H1 (cell line): Measurements from ENCODE around the gene GPR139. TPM values are rescaled to one million over a fixed set of nuclear protein-coding genes. Genes with fewer than 3 reads are reported as not detected.

ENCODE experiments used
- CTCF ChIA-PET: fragments of 300-600 bp; sonication (Branson Sonifier 250); formaldehyde crosslinking; loops from one replicate; lab custom pipeline; 2021; ENCODE audit not compliant: partially characterized antibody; lab: Charles Lee
- POLR2A ChIA-PET: fragments of 300-600 bp; sonication (Branson Sonifier 250); formaldehyde crosslinking; loops from one replicate; lab custom pipeline; 2021; ENCODE audit warnings: inconsistent platforms; ENCODE audit not compliant: partially characterized antibody; lab: Charles Lee
- DNase-seq, 2 experiments: peaks; one replicate each; pipeline versions ENCODE4 v3.0.0 to v3.0.0-alpha.2; 2010 to 2022; ENCODE audit warnings: low spot score in 2 of 2, low read depth in 1 of 2, mixed read lengths in 1 of 2
- FAIRE-seq: peaks from 2 replicates; lab custom pipeline; 2011; peaks lifted over from hg19 to GRCh38; lab: Jason Lieb, UNC
- H2AFZ ChIP-seq: 2 replicates; pipeline ENCODE4 v1.8.1; 2012; ENCODE audit warnings: low read length, inconsistent platforms
- H2AK5ac ChIP-seq: 2 replicates; pipeline ENCODE4 v1.6.1; 2013; ENCODE audit warnings: low read depth, low read length
- H2BK120ac ChIP-seq: replicated peaks from 2 replicates; pipeline ENCODE3; 2013; ENCODE audit warnings: low read depth, low read length, inconsistent platforms
- H2BK12ac ChIP-seq: 2 replicates; pipeline ENCODE4 v1.6.1; 2013; ENCODE audit warnings: low read depth, low read length
- H2BK15ac ChIP-seq: 2 replicates; pipeline ENCODE4 v1.6.1; 2013; ENCODE audit warnings: low read length
- H2BK20ac ChIP-seq: 2 replicates; pipeline ENCODE4 v1.6.1; 2013; ENCODE audit warnings: low read length
- H2BK5ac ChIP-seq: 2 replicates; pipeline ENCODE4 v1.6.1; 2013; ENCODE audit warnings: low read depth, low read length
- H3K14ac ChIP-seq: 2 replicates; pipeline ENCODE4 v1.6.1; 2013; ENCODE audit warnings: inconsistent platforms; ENCODE audit not compliant: insufficient read length
- H3K18ac ChIP-seq: 2 replicates; pipeline ENCODE4 v1.6.1; 2013; ENCODE audit warnings: low read length; ENCODE audit errors: extremely low read depth
- H3K23ac ChIP-seq: 2 replicates; pipeline ENCODE4 v1.6.1; 2013; ENCODE audit warnings: inconsistent platforms; ENCODE audit not compliant: insufficient read length
- H3K23me2 ChIP-seq: 2 replicates; pipeline ENCODE4 v1.6.1; 2013; ENCODE audit warnings: low read depth, low read length
- H3K27ac ChIP-seq: 2 replicates; pipeline ENCODE4 v1.6.1; 2011; ENCODE audit warnings: low read depth, low read length, inconsistent platforms
- H3K27me3 ChIP-seq, 4 experiments: replicated peaks in 1 of 4; 1 replicate in 1 of 4; 2 replicates in 3 of 4; pipeline versions ENCODE4 v1.6.1 to v1.8.1; 2011 to 2013; ENCODE audit warnings: low read length in 3 of 4, mild to moderate bottlenecking in 3 of 4, inconsistent platforms in 2 of 4, mixed read lengths in 2 of 4, moderate library complexity in 1 of 4; ENCODE audit not compliant: control insufficient read depth in 3 of 4, insufficient read depth in 3 of 4; ENCODE audit errors: extremely low read depth in 1 of 4
- H3K36me3 ChIP-seq, 4 experiments: 2 replicates each; pipeline versions ENCODE4 v1.6.1 to v1.8.1; 2011 to 2013; ENCODE audit warnings: mild to moderate bottlenecking in 4 of 4, low read length in 3 of 4, moderate library complexity in 2 of 4, control low read depth in 1 of 4, inconsistent platforms in 1 of 4; ENCODE audit not compliant: insufficient read depth in 4 of 4, control insufficient read depth in 2 of 4
- H3K4ac ChIP-seq: replicated peaks from 2 replicates; pipeline ENCODE3; 2013; ENCODE audit warnings: low read length, low read depth, mixed read lengths, inconsistent platforms; ENCODE audit not compliant: insufficient read length
- H3K4me1 ChIP-seq, 4 experiments: replicated peaks in 1 of 4; 1 replicate in 1 of 4; 2 replicates in 3 of 4; pipeline versions ENCODE4 v1.6.1 to v1.8.1; 2011 to 2013; ENCODE audit warnings: low read length in 3 of 4, inconsistent platforms in 2 of 4, mixed read lengths in 1 of 4; ENCODE audit not compliant: insufficient read depth in 4 of 4, control insufficient read depth in 3 of 4
- H3K4me2 ChIP-seq, 2 experiments: 2 replicates each; pipeline versions ENCODE4 v1.6.1 to v1.8.1; 2011 to 2013; ENCODE audit warnings: low read depth in 2 of 2, low read length in 2 of 2, control low read depth in 1 of 2, inconsistent platforms in 1 of 2, mild to moderate bottlenecking in 1 of 2; ENCODE audit not compliant: insufficient read depth in 1 of 2
- H3K4me3 ChIP-seq, 4 experiments: fragments of 200-600, 300-600 bp in 1 of 4; sonication (generic), shearing (Covaris generic), sonication (Bioruptor Twin) in 1 of 4; 2 replicates each; pipeline versions ENCODE4 v1.5.1 to v1.8.1; 2011 to 2016; ENCODE audit warnings: low read length in 4 of 4, low read depth in 3 of 4, control low read depth in 2 of 4, inconsistent platforms in 2 of 4, mild to moderate bottlenecking in 2 of 4, mixed read lengths in 1 of 4, moderate library complexity in 1 of 4; ENCODE audit not compliant: insufficient read depth in 2 of 4; ENCODE audit errors: extremely low read depth in 1 of 4
- H3K56ac ChIP-seq: replicated peaks from 2 replicates; pipeline ENCODE3; 2013; ENCODE audit warnings: low read depth, mild to moderate bottlenecking, mixed read lengths, low read length, inconsistent platforms; ENCODE audit not compliant: insufficient read length
- H3K79me1 ChIP-seq: 2 replicates; pipeline ENCODE4 v1.6.1; 2013; ENCODE audit warnings: low read depth, low read length, control low read depth
- H3K79me2 ChIP-seq, 2 experiments: 2 replicates each; pipeline versions ENCODE4 v1.6.1 to v1.8.1; 2012 to 2013; ENCODE audit warnings: low read length in 2 of 2, mild to moderate bottlenecking in 2 of 2, inconsistent platforms in 1 of 2; ENCODE audit not compliant: insufficient read depth in 2 of 2, control insufficient read depth in 1 of 2
- H3K9ac ChIP-seq, 4 experiments: replicated peaks in 1 of 4; 1 replicate in 1 of 4; 2 replicates in 3 of 4; pipeline versions ENCODE4 v1.6.1 to v1.8.1; 2011 to 2013; ENCODE audit warnings: low read depth in 3 of 4, low read length in 3 of 4, control low read depth in 2 of 4, mild to moderate bottlenecking in 2 of 4, moderate library complexity in 2 of 4, inconsistent platforms in 1 of 4; ENCODE audit errors: extremely low read depth in 1 of 4
- H3K9me3 ChIP-seq, 2 experiments: 2 replicates each; pipeline versions ENCODE4 v1.6.1 to v1.8.1; 2012 to 2013; ENCODE audit warnings: mild to moderate bottlenecking in 2 of 2, moderate library complexity in 2 of 2, control low read depth in 1 of 2, inconsistent platforms in 1 of 2, low read depth in 1 of 2, low read length in 1 of 2, mixed read lengths in 1 of 2; ENCODE audit not compliant: insufficient read depth in 2 of 2
- H4K20me1 ChIP-seq, 2 experiments: replicated peaks in 1 of 2; 2 replicates each; pipeline versions ENCODE3 to v1.8.1; 2011 to 2013; ENCODE audit warnings: inconsistent platforms in 2 of 2, low read length in 2 of 2, mild to moderate bottlenecking in 1 of 2; ENCODE audit not compliant: insufficient read depth in 2 of 2, control insufficient read depth in 1 of 2
- H4K5ac ChIP-seq: 2 replicates; pipeline ENCODE4 v1.6.1; 2013; ENCODE audit warnings: low read length, low read depth, mixed read lengths, inconsistent platforms; ENCODE audit not compliant: insufficient read length
- H4K8ac ChIP-seq: 2 replicates; pipeline ENCODE4 v1.8.0; 2013; ENCODE audit warnings: mild to moderate bottlenecking, moderate library complexity, low read length, inconsistent platforms; ENCODE audit not compliant: insufficient read depth; ENCODE audit errors: extremely low read depth
- H4K91ac ChIP-seq: replicated peaks from 2 replicates; pipeline ENCODE3; 2013; ENCODE audit warnings: low read length, mixed read lengths, inconsistent platforms; ENCODE audit not compliant: insufficient read length
- GABPA ChIP-seq: IDR thresholded peaks from 2 replicates; pipeline ENCODE4 v1.6.1; 2011; ENCODE audit warnings: mild to moderate bottlenecking, low read length, moderate library complexity, borderline replicate concordance; ENCODE audit not compliant: insufficient read depth
- SP4 ChIP-seq: IDR thresholded peaks from 2 replicates; pipeline ENCODE4 v1.6.1; 2012; ENCODE audit warnings: low read length, inconsistent platforms
- WGBS, 2 experiments: shearing (Covaris generic) in 1 of 2; methylation state at CpG; one replicate each; pipeline versions ENCODE4 v1.1.6 to v1.1.7; 2013 to 2015; ENCODE audit warnings: low lambda C conversion rate in 2 of 2, mixed read lengths in 2 of 2, inconsistent platforms in 1 of 2, low coverage in 1 of 2, missing lambda C conversion rate in 1 of 2; ENCODE audit not compliant: insufficient replicate concordance in 2 of 2, insufficient coverage in 1 of 2, insufficient read length in 1 of 2; ENCODE audit errors: extremely low coverage in 1 of 2, missing lambda C conversion rate in 1 of 2; 5-methylcytosine and 5-hydroxymethylcytosine counted together
- polyA plus RNA-seq, 7 experiments: library from polyadenylated mRNA; depleted of rRNA in 3 of 7; stranded (reverse) in 5 of 7; unstranded in 2 of 7; fragments of >200 nt in 5 of 7; fragments of 200-250 nt in 2 of 7; gene quantifications; 1 replicate in 5 of 7; 2 replicates in 1 of 7; 4 replicates in 1 of 7; pipeline versions ENCODE4 v1.2.1 to v1.2.3, GENCODE V29; 2011 to 2013; ENCODE audit warnings: missing spikeins in 2 of 7, mixed read lengths in 2 of 7
- total RNA-seq: library from RNA; stranded (reverse); fragmentation: NEBNext Ultra II Directional; extraction: Animal tissue kit (Norgen Biotek cat#: 25700); gene quantifications from 2 replicates; pipeline ENCODE4 v1.2.1, GENCODE V29; 2021
- TF ChIP-seq, protein P1 (sequence below), 3 experiments: IDR thresholded peaks; 1 replicate in 2 of 3; 2 replicates in 1 of 3; pipeline versions ENCODE4 v1.5.1 to v1.6.1; 2011; ENCODE audit warnings: low read length in 3 of 3, mild to moderate bottlenecking in 3 of 3, inconsistent platforms in 2 of 3, low read depth in 1 of 3, moderate library complexity in 1 of 3; ENCODE audit not compliant: insufficient read depth in 1 of 3; ENCODE audit errors: control extremely low read depth in 1 of 3

The GPR139 gene
- total and polyA plus RNA-seq, 2 of the 8 experiments (the other 6 are each of a cell fraction or from before 2014, with no cell fraction given) = 0.84 to 2.2 TPM

DNA sequence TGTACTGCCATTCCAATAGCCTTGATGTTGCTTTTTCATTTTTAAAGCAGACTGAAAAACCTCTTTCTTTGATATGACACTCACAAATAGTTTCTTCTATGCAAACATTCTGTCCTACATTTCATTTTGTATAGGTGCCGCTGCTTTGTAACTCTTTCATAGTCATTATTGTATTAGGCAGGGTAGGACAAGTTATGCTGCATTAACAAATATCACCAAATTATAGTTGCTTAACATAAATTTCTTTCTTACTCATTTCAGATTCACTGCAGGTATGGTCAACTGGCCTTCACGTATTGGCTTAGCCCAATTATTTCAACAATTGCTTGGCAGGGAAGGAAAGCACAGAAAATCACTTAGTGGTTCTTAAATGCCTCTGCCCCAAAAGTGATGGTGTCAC lies 70.8 kb downstream of the GPR139 start:
- Histone ChIP-seq H3K36me3 (no peaks in the 10 kb centered on the region), H3K23me2 (peaks cover 1% of the 10 kb centered on the region; the same call in 1 of the 2 replicates), H2BK15ac (no peak overlapping the region), H3K27me3 (no peaks in the 10 kb centered on the region), H3K14ac (no peak overlapping the region), H3K18ac (no peak overlapping the region), H3K9ac (no peak overlapping the region), H2BK120ac (no peak overlapping the region), H3K79me2 (no peaks in the 10 kb centered on the region), H3K4ac (no peak overlapping the region), H4K20me1 (no peaks in the 10 kb centered on the region), H4K8ac (no peak overlapping the region), H2AK5ac (no peak overlapping the region), H3K56ac (no peak overlapping the region), H3K23ac (no peak overlapping the region), H3K4me3 (no peak overlapping the region), H3K27ac (no peak overlapping the region), H2BK20ac (no peak overlapping the region), H3K4me1 (peaks cover 0 to 5% (median 2%) of the 10 kb centered on the region in 4 experiments; a peak in 4 of 7 replicates), H4K5ac (no peak overlapping the region), H3K79me1 (no peaks in the 10 kb centered on the region), H2AFZ (no peak overlapping the region), H2BK5ac (no peak overlapping the region), H4K91ac (no peak overlapping the region), H3K9me3 (no peaks in the 10 kb centered on the region), H2BK12ac (no peak overlapping the region), H3K4me2 (no peak overlapping the region)
- no peak for DNase-seq
- 93% methylated on average over 2 of the region's 2 CpGs; no CpG with 5 or more reads in 1 of the 2 experiments for WGBS, 2 experiments
- CTCF ChIA-PET = interaction anchor here (0.8 to 1.4 kb wide), 5 partner anchors 11 to 95 kb away, joined by 3 to 6 read pairs (median 4); no protein-coding TSS in a partner anchor
- no peak for FAIRE-seq
- POLR2A ChIA-PET = interaction anchor here (1.4 kb wide), 1 partner anchor 13 kb away, joined by 3 read pairs; no protein-coding TSS in a partner anchor
- TF ChIP-seq SP4 (no peak), GABPA (no peak)
- TF ChIP-seq, protein P1, sequence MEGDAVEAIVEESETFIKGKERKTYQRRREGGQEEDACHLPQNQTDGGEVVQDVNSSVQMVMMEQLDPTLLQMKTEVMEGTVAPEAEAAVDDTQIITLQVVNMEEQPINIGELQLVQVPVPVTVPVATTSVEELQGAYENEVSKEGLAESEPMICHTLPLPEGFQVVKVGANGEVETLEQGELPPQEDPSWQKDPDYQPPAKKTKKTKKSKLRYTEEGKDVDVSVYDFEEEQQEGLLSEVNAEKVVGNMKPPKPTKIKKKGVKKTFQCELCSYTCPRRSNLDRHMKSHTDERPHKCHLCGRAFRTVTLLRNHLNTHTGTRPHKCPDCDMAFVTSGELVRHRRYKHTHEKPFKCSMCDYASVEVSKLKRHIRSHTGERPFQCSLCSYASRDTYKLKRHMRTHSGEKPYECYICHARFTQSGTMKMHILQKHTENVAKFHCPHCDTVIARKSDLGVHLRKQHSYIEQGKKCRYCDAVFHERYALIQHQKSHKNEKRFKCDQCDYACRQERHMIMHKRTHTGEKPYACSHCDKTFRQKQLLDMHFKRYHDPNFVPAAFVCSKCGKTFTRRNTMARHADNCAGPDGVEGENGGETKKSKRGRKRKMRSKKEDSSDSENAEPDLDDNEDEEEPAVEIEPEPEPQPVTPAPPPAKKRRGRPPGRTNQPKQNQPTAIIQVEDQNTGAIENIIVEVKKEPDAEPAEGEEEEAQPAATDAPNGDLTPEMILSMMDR (IDR thresholded peaks at IDR 0.05; ENCODE audit: control extremely low read depth in 1 of 3, insufficient read depth in 1 of 3, low read depth in 1 of 3, low read length in 3 of 3) = no peak
